Glomerular visceral epithelial cell (primary cell): Measurements from ENCODE around the gene PRPH2.
"Not testable (repeated sequence)": the region's sequence is repeated elsewhere in the genome, so short reads cannot be mapped to it uniquely, and the experiment has no call there.

Source experiments
- DNase-seq: peaks from one replicate; pipeline ENCODE4 v3.0.0-alpha.2; 2016; ENCODE audit errors: extremely low spot score

Gene PRPH2

DNA sequence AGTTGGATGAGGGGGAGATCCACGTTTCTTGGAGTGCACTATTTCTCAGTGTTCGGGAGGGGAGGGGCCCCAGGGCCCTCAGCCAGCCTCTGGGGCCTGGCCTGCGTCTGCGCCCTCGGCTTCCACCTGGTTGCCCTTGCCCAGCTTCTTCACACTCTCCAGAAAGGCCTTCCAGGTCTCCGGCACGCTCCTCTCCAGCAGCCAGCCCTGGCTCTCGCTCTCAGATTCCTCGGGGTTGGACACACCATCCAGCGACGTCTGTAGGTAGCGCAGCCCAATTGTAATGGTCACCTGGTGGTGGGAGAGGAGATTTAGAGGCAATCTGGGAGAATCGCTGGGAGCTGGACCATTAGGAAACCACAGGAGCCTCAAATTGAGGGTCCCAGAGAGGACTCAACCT, 24.2 kb downstream of the PRPH2 start:
- DNase-seq: no peak

DNA sequence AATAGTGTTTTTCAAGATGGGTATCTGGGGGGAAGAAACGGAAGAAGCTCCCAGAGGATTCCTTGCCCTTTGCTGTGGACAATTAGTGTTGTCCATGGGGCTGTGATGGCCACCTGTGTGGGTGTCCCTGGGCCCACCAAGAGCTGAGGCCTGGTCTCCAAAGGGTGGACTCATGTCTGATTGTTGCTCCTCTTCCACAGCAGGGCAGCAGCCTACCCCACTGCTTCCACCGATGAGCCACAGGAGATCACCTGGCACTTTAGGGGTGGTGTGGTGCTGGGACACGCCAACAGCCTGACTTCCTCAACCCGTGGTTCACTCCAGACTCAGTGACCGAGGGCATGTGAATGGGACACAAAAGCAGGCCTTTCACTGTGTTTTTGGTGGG, 25.1 kb downstream of the PRPH2 start:
- DNase-seq: no peak

DNA sequence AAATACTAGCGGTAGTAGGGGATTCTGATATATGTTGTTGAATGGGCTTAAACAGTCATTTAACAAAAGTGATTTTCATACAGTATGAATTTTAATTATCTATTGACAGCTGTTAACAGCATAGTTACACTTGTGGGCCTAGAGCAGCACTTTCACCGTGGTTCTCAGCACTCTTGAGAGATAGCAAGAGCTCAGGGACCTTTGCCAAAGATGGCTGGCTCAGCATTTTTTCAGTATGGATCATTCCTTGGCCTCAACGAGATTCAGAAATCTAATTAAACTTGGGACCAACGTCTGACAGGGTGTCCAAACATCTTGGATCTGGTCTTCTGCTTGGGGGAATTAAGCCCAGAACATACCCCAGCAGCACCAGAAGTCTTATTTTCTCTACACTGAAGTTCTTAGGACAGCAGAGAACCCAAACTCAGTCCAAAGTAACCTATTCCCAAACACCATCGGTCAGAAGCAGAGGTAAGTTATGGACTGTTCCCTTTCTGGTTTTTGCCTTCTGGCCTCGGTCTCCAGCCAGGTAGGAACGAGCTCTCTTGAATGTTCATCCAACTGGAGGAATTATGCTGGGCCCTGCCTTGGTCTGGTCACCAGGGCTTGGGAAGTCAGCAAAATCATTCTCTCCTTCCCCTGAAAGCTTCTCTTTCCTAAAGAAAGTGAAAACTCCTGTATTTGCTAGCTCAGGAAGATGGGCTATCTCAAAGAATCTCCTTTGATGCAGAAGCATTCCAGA, 25.7 kb downstream of the PRPH2 start:
- no peak for DNase-seq

DNA sequence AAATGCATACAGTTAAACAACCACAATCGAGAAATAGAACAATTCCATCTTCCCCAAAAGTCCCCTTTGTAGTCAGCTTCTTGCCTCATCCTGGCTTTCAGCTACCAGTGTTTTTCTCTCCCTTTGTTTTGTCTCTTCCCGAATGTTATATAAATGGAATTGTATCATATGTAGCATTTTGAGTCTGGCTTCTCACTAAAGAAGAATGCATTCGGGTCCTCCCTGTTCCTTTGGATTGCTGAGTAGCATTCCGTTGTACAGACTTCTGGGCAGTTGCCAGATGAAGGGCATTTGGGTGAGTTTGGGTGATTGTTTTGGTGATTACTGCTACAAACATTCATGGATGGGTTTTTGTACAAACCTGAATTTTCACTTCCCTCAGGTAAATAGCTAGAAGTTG, 27.8 kb downstream of the PRPH2 start:
- no peak for DNase-seq

DNA sequence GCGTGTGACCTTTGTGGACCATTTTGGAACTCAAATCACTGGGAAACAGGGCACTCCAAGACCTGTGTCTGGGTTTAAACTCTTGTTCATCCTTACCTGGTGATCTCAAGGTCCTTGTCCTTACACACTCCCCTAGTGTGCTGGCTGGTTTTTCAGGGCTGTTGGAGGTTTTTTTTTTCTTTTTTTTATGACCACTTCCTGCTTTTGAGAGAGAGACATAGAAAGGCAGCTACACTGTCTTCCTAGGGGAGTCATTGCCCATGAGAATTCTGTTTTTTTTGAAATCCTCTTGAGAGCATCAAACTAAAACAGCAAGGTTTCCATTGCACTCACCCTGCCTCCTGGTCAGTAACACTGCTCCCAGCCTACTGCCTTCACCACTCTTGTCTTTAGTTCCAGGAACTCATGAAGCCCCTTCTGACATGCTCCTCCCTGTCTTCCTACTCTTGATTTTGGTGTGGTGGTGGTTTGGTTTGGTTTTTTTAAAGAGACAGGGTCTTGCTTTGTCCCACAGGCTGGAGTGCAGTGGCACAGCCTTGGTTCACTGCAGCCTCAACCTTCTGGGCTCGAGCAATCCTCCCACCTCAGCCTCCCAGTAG, 28.6 kb downstream of the PRPH2 start:
- no peak for DNase-seq

DNA sequence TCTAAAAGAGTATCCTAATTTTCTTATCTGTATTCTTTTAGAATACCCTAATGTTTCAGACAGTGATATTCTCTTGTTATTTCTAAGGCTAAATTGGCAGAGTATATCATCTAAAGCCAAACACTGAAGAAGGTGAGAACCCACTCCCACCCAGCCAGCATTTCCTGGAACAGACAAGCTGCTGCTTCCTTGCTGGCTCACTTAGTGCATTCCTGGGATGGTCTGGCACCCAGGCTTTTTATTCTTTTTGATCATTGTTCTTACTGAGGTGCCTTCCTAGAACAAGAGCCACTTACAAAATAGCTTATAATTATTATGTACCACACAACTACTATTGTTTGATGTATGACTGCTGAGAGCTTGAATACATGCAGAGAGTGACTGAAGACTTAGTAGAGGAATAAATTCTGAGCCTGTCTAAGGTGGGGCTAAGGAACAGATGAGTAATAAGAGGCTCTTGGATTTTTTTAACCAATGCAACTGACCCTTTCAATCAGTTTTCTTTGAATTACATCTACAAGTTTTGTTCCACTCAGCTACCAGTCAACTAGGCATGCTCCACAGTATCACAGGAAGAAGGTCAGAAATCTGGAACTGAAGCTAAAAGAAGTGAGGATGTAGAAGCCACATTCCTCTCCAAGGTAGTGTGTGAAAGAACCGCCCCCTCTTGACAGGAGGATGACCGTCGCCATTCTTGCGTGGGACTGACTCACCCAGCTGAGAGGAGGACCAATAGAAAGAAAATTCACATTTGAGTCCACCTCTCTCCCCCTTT, 30.1 kb downstream of the PRPH2 start:
- DNase-seq: peak; percentile 77

DNA sequence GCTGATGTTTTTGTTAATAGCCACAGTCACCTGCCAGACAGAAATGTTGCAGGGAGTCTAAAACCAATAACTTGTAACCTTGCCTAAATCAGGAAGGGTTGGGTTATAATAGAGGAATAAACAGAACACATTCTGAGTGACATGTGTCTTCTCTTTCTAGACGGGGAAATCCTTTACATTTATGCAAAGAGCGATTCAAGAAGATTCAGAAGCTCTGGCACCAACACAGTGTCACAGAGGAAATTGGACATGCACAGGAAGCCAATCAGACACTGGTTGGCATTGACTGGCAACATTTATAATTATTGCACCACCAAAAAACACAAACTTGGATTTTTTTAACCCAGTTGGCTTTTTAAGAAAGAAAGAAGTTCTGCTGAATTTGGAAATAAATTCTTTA, 31.5 kb downstream of the PRPH2 start:
- DNase-seq: no peak

DNA sequence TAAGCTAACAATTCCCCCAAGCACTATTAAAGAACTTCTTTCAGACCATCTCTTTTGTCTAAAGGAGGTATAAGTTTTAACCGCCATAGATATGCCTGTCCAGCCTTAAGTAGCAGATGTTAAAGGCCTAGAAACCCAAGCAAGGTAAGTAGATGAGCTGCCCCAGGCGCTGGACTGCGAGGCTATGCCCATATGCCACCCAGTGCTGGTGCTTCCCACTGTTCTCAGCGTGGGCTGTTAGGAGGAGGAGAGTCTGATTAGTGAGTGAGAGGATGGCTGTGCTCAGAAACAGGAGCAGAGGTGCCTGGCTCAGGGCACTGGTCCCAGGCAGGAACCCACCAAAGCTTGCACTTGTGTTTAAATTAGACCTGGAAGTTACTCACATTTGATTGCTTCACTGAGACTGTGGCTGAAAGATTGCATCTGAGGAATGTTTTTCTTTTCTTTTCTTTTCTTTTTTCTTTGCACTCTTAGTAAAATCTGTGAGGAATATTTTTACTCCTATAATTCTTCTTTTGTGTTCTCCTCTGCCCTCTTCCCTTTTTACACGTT, 32.2 kb downstream of the PRPH2 start:
- DNase-seq: no peak

DNA sequence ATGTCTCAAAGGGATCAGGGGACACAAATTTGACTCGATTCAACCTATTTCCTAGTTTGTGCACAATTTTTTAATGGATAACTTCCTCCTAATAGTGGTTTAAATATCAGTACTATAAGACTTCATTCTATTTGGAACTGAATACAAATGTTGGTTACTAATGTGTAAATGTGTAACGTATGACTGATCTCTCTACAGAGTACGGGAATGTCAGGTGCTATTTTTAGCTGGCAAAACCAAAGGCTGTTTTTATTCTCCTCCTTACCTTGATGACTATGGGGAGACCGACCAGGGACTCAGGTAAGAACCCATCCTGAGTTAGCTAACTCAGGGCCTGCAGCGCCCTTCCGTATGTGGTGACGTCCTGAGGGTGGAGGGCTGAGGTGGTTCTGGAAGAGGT, 33.0 kb downstream of the PRPH2 start:
- peak; percentile 24 for DNase-seq

DNA sequence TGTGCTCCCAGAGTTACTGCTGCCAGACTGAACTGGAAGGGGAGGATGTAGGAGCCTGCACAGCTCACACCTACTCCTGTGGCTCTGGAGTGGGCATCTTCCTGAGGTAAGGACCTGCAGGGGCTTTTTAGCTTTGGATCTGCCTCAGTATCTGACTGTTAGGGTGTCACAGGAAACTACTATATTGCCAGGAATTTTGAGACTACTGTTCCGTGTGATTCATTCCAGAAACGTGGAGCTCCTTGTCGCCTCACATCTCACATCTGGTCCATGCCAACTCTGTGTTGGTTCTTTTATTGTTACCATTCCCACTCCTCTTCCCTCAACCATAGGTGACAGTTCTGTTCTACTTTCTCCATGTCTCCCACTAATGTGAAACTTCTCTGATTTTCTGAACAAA, 34.1 kb downstream of the PRPH2 start:
- DNase-seq: no peak

DNA sequence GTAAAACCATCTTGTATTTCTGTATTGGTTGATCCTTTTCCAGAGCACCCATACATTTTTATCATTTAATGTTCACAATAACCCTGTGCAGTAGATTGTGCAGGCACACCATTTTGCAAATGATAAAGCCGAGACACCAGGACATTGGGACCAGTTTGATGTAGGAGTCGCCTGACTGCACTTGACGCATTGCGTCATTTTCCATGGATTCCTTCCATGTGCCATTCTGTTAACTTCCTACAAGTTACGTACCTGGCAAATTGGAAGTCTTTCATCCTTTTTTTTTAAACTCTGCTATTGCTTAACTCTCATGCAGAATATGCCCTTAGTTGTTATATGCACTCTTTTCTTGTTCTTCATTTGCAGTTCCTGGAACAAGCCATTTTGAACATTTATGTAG, 43.0 kb downstream of the PRPH2 start:
- no peak for DNase-seq

DNA sequence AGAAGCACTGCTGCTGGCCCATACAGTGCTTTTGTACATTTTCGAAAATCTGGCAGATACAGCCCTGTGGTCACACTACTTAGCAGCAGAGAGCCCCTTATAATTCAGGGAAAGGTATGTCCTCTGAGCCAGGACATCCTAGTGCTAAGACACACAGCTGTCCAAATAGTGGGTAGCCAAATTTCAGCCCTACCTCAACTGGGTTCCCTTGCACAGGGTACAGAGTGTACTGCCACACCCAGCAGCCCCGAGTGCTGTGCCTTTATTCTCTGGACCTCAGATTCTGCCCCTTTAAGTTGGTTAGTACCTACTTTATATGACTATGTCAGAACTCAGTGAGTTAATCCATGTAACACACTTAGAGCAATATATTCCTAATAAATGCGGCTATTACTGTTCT, 47.6 kb downstream of the PRPH2 start:
- no peak for DNase-seq

DNA sequence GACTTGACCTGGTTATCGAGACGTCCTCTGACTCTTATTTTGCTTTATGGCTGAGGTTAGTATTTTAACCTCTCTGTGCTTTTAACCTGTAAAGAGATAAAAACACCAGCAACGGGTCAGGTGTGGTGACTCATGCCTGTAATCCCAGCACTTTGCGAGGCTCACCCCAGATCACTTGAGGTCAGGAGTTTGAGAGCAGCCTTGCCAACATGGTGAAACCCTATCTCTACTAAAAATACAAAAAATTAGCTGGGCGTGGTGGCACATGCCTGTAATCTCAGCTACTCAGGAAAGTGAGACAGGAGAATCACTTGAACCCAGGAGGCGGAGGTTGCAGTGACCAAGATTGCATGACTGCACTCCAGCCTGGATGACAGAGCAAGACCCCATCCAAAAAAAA, 48.0 kb downstream of the PRPH2 start:
- not testable (repeated sequence) for DNase-seq

DNA sequence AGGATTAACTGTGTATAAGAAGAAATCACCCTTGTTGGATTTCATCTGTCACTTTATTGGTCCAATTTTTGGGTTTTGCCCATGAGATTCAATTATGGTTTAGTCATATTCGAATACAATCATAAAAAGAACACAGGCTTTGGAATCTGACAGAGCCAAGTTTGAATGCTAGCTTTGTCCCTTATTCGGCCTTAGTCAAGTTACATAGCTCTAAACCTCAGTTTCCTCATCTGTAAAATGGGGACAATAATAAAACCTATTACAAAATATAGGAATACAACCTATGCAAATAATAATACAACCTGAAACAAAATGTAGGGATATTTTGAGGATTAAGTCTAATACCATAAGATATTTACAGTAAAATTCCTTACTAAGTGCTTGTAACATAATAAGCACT, 57.7 kb downstream of the PRPH2 start:
- no peak for DNase-seq

DNA sequence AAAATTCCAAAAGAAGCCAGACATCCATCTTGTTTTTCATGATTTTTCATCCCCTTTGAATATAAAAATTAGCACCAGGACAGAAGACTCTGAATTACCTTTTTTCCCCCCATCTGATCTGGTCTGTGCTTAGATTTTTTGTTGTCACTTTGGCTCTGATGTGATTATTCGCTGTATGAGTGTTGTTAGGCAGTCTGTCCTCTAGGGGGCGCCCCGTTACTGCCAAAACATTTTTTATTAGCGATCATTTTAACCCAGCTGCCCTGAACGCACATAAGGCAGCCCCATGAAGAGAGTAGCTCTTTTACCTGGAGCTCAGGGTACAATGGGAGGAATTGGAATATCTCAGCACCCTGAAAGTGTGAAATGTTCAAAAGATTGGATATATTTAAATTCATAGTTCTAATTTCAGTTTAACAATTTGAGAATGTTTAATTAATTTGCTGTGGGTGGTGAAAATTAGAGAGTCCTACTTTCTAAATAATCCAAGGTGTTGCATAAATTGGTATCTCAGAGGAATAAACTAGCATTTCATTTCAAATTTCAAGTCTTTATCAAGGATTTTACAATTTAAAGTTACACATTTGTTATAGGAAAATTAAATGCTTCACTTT, 60.8 kb downstream of the PRPH2 start:
- DNase-seq: peak; percentile 79

DNA sequence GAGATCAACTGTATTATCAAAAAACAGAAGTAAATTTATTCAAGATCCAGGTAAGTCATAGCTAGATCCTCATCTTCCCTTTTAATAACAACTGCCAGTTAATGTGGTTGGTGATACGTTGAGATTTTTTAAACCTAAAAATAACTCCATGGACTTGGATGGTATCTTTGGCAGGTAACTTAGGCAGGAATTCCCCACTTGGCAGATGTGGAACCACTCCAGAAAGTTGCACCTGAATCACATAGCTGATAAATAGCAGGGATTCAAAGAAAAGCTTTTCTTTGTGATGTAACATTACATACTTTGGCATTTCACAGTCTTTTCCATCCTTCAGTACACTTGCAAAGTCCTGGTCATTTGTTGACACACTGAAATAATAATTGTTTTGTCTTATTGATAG, 62.6 kb downstream of the PRPH2 start:
- DNase-seq: no peak

DNA sequence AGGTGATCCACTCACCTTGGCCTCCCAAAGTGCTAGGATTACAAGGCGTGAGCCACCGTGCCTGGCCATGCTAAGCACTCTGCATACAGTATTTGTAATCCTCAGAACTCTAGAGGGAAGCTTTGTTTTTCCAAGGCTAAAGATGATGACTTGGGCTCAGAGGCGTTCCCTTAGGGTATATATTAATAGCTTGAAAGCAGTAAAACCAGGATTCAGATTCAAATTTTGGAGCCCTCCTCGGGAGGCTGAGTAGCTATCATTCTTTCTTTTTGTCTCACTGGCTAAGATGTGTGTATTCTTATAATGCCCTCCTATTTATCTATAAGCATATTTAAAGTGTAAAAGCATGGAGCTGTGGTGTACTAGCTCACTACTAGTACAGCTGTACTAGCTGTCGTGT, 68.5 kb downstream of the PRPH2 start:
- DNase-seq: no peak

DNA sequence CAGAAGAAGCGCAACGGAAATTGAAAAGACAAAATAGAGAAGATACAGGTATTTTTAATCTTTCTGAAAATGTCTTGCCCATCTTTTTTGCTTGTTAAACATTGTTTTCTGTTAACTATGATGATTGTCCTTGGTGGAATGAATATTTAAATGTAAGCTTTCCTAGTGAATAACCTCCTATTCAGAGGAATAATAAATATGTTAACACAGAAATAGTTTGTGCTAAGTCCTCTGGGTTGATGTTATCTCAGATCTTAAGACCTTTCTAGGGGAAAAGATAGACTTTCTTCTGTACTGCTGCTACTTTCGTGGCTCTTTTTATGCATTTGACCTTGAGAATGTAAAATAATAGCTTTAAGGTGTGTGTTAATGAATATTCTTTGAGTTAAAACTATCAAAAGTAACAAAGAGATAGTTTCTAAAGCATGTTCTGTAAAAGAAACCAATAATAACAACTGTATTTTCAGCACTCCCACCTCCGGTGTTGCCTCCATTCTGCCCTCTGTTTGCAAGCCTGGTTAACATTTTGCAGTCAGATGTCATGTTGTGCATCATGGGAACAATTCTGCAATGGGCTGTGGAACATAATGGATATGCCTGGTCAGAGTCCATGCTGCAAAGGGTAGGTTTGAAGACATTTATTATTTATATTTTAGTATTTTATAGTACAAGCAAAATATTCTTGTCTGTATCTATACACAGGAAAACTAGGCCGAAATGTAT, 70.2 kb downstream of the PRPH2 start:
- no peak for DNase-seq
